HCT116 (cell line): ENCODE measurements around the gene IMMP2L. TPM values are rescaled to one million over a fixed set of nuclear protein-coding genes. Genes with fewer than 3 reads are reported as not detected.

ENCODE experiments used
- ATAC-seq: fragments of 200-7000 bp; cut with Tn5 transposase; 2 replicates; pipeline ENCODE4 v1.9.1; 2020; ENCODE audit warnings: mild to moderate bottlenecking, moderate library complexity
- BruUV-seq: library from RNA; stranded (reverse); fragments of 400-500 nt; replicated peaks from 2 replicates; lab custom pipeline; 2021; lab: Mats Ljungman, UMichigan
- CTCF ChIA-PET: fragments of 300-600 bp; sonication (Branson Sonifier 250); formaldehyde crosslinking; loops from one replicate; lab custom pipeline; 2021; ENCODE audit warnings: antibody characterized with exemption; lab: Charles Lee
- POLR2A ChIA-PET: fragments of 300-600, 350-600 bp; sonication (Branson Sonifier 250); formaldehyde crosslinking; loops from one replicate; lab custom pipeline; 2021; ENCODE audit warnings: antibody characterized with exemption; lab: Charles Lee
- RAD21 ChIA-PET, 2 experiments: fragments of 300-600 bp; sonication (Branson Sonifier 250); formaldehyde crosslinking; loops; one replicate each; lab custom pipeline; 2023; ENCODE audit warnings: low total read pairs in 2 of 2; ENCODE audit not compliant: uncharacterized antibody in 2 of 2, unreplicated experiment in 2 of 2, low non-redundant PET in 1 of 2; lab: Charles Lee
- DNase-seq: peaks from one replicate; pipeline ENCODE4 v3.0.0-alpha.2; 2010; ENCODE audit warnings: low read depth, low spot score
- H2AFZ ChIP-seq: fragments of 200-600 bp; shearing (Covaris generic), sonication (generic); 2 replicates; pipeline ENCODE4 v1.6.1; 2017; ENCODE audit warnings: low read depth, mixed run types, mixed read lengths, antibody characterized with exemption, low read length; ENCODE audit not compliant: poor library complexity, severe bottlenecking
- H3K27ac ChIP-seq: 2 replicates; pipeline ENCODE4 v1.5.1; 2012; ENCODE audit warnings: low read depth, low read length
- H3K27me3 ChIP-seq: fragments of 200-600 bp; sonication (generic); 2 replicates; pipeline ENCODE4 v1.6.1; 2016; ENCODE audit warnings: mixed run types, low read length, mixed read lengths; ENCODE audit not compliant: insufficient read depth
- H3K36me3 ChIP-seq, 2 experiments: fragments of 200-500 bp in 1 of 2; fragments of 200-600 bp in 1 of 2; sonication (Bioruptor generic) in 1 of 2; sonication (generic) in 1 of 2; 2 replicates each; pipeline versions ENCODE4 v1.5.1 to v1.6.1; 2014 to 2016; ENCODE audit warnings: low read length in 2 of 2, inconsistent platforms in 1 of 2, mixed read lengths in 1 of 2, mixed run types in 1 of 2; ENCODE audit not compliant: insufficient read depth in 2 of 2, control insufficient read depth in 1 of 2
- H3K4me1 ChIP-seq, 2 experiments: fragments of 200-600 bp in 1 of 2; sonication (generic) in 1 of 2; 2 replicates each; pipeline versions ENCODE4 v1.5.1 to v1.6.1; 2012 to 2017; ENCODE audit warnings: low read length in 2 of 2, inconsistent platforms in 1 of 2, mild to moderate bottlenecking in 1 of 2, mixed read lengths in 1 of 2, mixed run types in 1 of 2, moderate library complexity in 1 of 2; ENCODE audit not compliant: insufficient read depth in 2 of 2, control insufficient read depth in 1 of 2
- H3K4me2 ChIP-seq: fragments of 200-600 bp; sonication (generic); 2 replicates; pipeline ENCODE4 v1.6.1; 2017; ENCODE audit warnings: mixed run types, low read length, mixed read lengths
- H3K4me3 ChIP-seq, 2 experiments: fragments of 200-600 bp in 1 of 2; sonication (generic) in 1 of 2; replicated peaks in 1 of 2; 2 replicates each; pipeline ENCODE4 v1.5.1; 2011 to 2016; ENCODE audit warnings: low read length in 2 of 2, control low read depth in 1 of 2, low read depth in 1 of 2, mild to moderate bottlenecking in 1 of 2, mixed read lengths in 1 of 2, mixed run types in 1 of 2
- H3K79me2 ChIP-seq: fragments of 200-600 bp; sonication (generic); 2 replicates; pipeline ENCODE4 v1.6.1; 2017; ENCODE audit warnings: mild to moderate bottlenecking, mixed run types, low read length, moderate library complexity, mixed read lengths; ENCODE audit not compliant: insufficient read depth
- H3K9ac ChIP-seq: fragments of 200-600 bp; sonication (generic); 2 replicates; pipeline ENCODE4 v1.6.1; 2016; ENCODE audit warnings: low read length, mixed read lengths
- H3K9me2 ChIP-seq: fragments of 200-600 bp; sonication (generic), shearing (Covaris generic); 2 replicates; pipeline ENCODE4 v1.6.1; 2017; ENCODE audit warnings: mixed run types, mild to moderate bottlenecking, moderate library complexity; ENCODE audit not compliant: insufficient read depth
- H3K9me3 ChIP-seq, 2 experiments: fragments of 200-500 bp in 1 of 2; fragments of 200-600 bp in 1 of 2; sonication (Bioruptor generic) in 1 of 2; sonication (generic) in 1 of 2; 2 replicates each; pipeline ENCODE4 v1.6.1; 2014 to 2017; ENCODE audit warnings: low read length in 2 of 2, mixed read lengths in 2 of 2, inconsistent platforms in 1 of 2, low read depth in 1 of 2, mild to moderate bottlenecking in 1 of 2, mixed run types in 1 of 2, moderate library complexity in 1 of 2; ENCODE audit not compliant: control insufficient read depth in 1 of 2, insufficient read depth in 1 of 2
- H4K20me1 ChIP-seq: fragments of 200-600 bp; sonication (generic), shearing (Covaris generic); 2 replicates; pipeline ENCODE4 v1.6.1; 2017; ENCODE audit warnings: mixed run types, mild to moderate bottlenecking, moderate library complexity; ENCODE audit not compliant: insufficient read depth
- ATF3 ChIP-seq: IDR thresholded peaks from 2 replicates; pipeline ENCODE4 v1.6.1; 2012
- CBX3 ChIP-seq: IDR thresholded peaks from 2 replicates; pipeline ENCODE4 v1.6.1; 2012; ENCODE audit warnings: low read depth
- CEBPB ChIP-seq: IDR thresholded peaks from 2 replicates; pipeline ENCODE4 v1.6.1; 2012; ENCODE audit warnings: low read depth
- CTCF ChIP-seq, 3 experiments: fragments of 200-600 bp in 1 of 3; sonication (generic) in 1 of 3; IDR thresholded peaks in 2 of 3; conservative IDR thresholded peaks in 1 of 3; 2 replicates each; pipeline ENCODE4 v1.5.1; 2012 to 2017; ENCODE audit warnings: low read depth in 2 of 3, low read length in 2 of 3, antibody characterized with exemption in 1 of 3, borderline replicate concordance in 1 of 3, control low read depth in 1 of 3, mild to moderate bottlenecking in 1 of 3, mixed read lengths in 1 of 3, mixed run types in 1 of 3, moderate library complexity in 1 of 3; ENCODE audit not compliant: insufficient read depth in 1 of 3
- EGR1 ChIP-seq: IDR thresholded peaks from 2 replicates; pipeline ENCODE4 v1.6.1; 2012; ENCODE audit warnings: low read depth
- EZH2 ChIP-seq: fragments of 200-600 bp; sonication (generic); IDR thresholded peaks from 2 replicates; pipeline ENCODE4 v1.6.1; 2017; ENCODE audit warnings: antibody characterized with exemption, mixed run types
- FOSL1 ChIP-seq: IDR thresholded peaks from 2 replicates; pipeline ENCODE4 v1.6.1; 2012; ENCODE audit warnings: low read depth
- JUND ChIP-seq: IDR thresholded peaks from 2 replicates; pipeline ENCODE4 v1.6.1; 2012
- MAX ChIP-seq: IDR thresholded peaks from 2 replicates; pipeline ENCODE4 v1.6.1; 2012
- POLR2A ChIP-seq: IDR thresholded peaks from 2 replicates; pipeline ENCODE4 v1.7.0; 2011; ENCODE audit warnings: borderline replicate concordance; ENCODE audit not compliant: insufficient read depth, insufficient read length; ENCODE audit errors: extremely low read depth
- POLR2AphosphoS5 ChIP-seq: IDR thresholded peaks from 2 replicates; pipeline ENCODE4 v1.6.1; 2011; ENCODE audit warnings: mild to moderate bottlenecking, low read depth, low read length, moderate library complexity
- RAD21 ChIP-seq: IDR thresholded peaks from 2 replicates; pipeline ENCODE4 v1.6.1; 2012; ENCODE audit warnings: low read depth, mild to moderate bottlenecking
- SIN3A ChIP-seq: IDR thresholded peaks from 2 replicates; pipeline ENCODE4 v1.6.1; 2012; ENCODE audit warnings: low read depth
- SP1 ChIP-seq: IDR thresholded peaks from 2 replicates; pipeline ENCODE4 v1.6.1; 2012; ENCODE audit warnings: low read depth
- SRF ChIP-seq: IDR thresholded peaks from 2 replicates; pipeline ENCODE4 v1.6.1; 2012; ENCODE audit warnings: low read depth
- TCF7L2 ChIP-seq: IDR thresholded peaks from 2 replicates; pipeline ENCODE4 v1.7.0; 2011; ENCODE audit warnings: borderline replicate concordance, inconsistent platforms; ENCODE audit not compliant: insufficient read depth, insufficient read length; ENCODE audit errors: extremely low read depth
- YY1 ChIP-seq: IDR thresholded peaks from 2 replicates; pipeline ENCODE4 v1.6.1; 2011; ENCODE audit warnings: low read length, low read depth, moderate library complexity, mild to moderate bottlenecking; ENCODE audit not compliant: insufficient replicate concordance; ENCODE audit errors: extremely low read depth
- ZBTB33 ChIP-seq: IDR thresholded peaks from 2 replicates; pipeline ENCODE4 v1.6.1; 2011; ENCODE audit warnings: mild to moderate bottlenecking, low read length, moderate library complexity; ENCODE audit not compliant: insufficient replicate concordance; ENCODE audit errors: extremely low read depth
- ZFX ChIP-seq: fragments of 450-650 bp; IDR thresholded peaks from 2 replicates; pipeline ENCODE4 v1.6.1; 2017
- ZNF274 ChIP-seq: fragments of 200-500 bp; sonication (Bioruptor generic); IDR thresholded peaks from 2 replicates; pipeline ENCODE4 v1.6.1; 2014; ENCODE audit warnings: mild to moderate bottlenecking, low read depth, low read length, inconsistent platforms
- intact Hi-C: fragments of 100-400 bp; cut with micrococcal nuclease; formaldehyde crosslinking; loops from 2 replicates; pipeline ENCODE4 v1.10.0; 2022
- total RNA-seq: library from RNA; stranded (reverse); gene quantifications from one replicate; pipeline ENCODE4 v1.2.1, GENCODE V29; 2021; ENCODE audit not compliant: unreplicated experiment

Gene IMMP2L
- total RNA-seq, 1 experiment from 2014 or later, result 21.1 TPM

- Histone ChIP-seq H3K27ac (no peak overlapping the region), H3K4me3 (no peak overlapping the region), H3K9me2 (no peaks in the 10 kb centered on the region), H2AFZ (no peak overlapping the region), H3K4me2 (no peak overlapping the region), H3K9ac (no peak overlapping the region), H3K27me3 (no peaks in the 10 kb centered on the region), H3K9me3 (no peaks in the 10 kb centered on the region), H3K79me2 (no peaks in the 10 kb centered on the region), H3K4me1 (no peaks in the 10 kb centered on the region), H3K36me3 (no peaks in the 10 kb centered on the region), H4K20me1 (no peaks in the 10 kb centered on the region)
- ATAC-seq (no peak), DNase-seq (no peak)
- intact Hi-C loops, result no loop called here
- ChIA-PET CTCF (no interaction called here), POLR2A (no interaction called here), RAD21 (no interaction called here)
- TF ChIP-seq ATF3, result no peak
- no peak for TF ChIP-seq ZNF274
- no peak for TF ChIP-seq POLR2A
- no peak for TF ChIP-seq EGR1
- no peak for TF ChIP-seq SP1
- no peak for TF ChIP-seq CBX3
- no peak for TF ChIP-seq ZFX
- TF ChIP-seq MAX, result no peak
- TF ChIP-seq YY1, result no peak
- TF ChIP-seq EZH2, result no peak
- TF ChIP-seq TCF7L2, result no peak
- TF ChIP-seq JUND, result no peak
- TF ChIP-seq SRF, result no peak
- no peak for TF ChIP-seq RAD21
- no peak for TF ChIP-seq CTCF (IDR thresholded peaks at IDR 0.05 in 2 of 3, conservative IDR thresholded peaks at IDR 0.05 in 1 of 3; ENCODE audit: borderline replicate concordance in 1 of 3, insufficient read depth in 1 of 3, low read depth in 2 of 3, low read length in 2 of 3)
- TF ChIP-seq POLR2AphosphoS5, result no peak
- TF ChIP-seq ZBTB33, result no peak
- no peak for TF ChIP-seq FOSL1
- TF ChIP-seq CEBPB, result no peak
- TF ChIP-seq SIN3A, result no peak
- BruUV-seq, result no TSS peak
These were observed 543.8 kb downstream of the IMMP2L start for GRCh38 chr7:111018447-111018846.
